Mucosa of descending colon (tissue), 3 donors: ENCODE measurements around the gene MAGI1. TPM values are rescaled to one million over a fixed set of nuclear protein-coding genes. Genes with fewer than 3 reads are reported as not detected.

ENCODE experiments used
- ATAC-seq: fragments of 200-7000 bp; cut with Tn5 transposase; one replicate; pipeline ENCODE4 v1.9.1; 2020; ENCODE audit warnings: mild to moderate bottlenecking, moderate library complexity
- DNase-seq, 3 donors: peaks; one replicate each; pipeline ENCODE4 v3.0.0-alpha.2; 2020
- H3K36me3 ChIP-seq: fragments of 200-600 bp; one replicate; pipeline ENCODE4 v1.8.0; 2021; ENCODE audit warnings: low read depth, mild to moderate bottlenecking
- H3K4me1 ChIP-seq: fragments of 200-600 bp; one replicate; pipeline ENCODE4 v1.8.0; 2021; ENCODE audit warnings: low read depth, mild to moderate bottlenecking
- H3K4me3 ChIP-seq: fragments of 200-600 bp; one replicate; pipeline ENCODE4 v1.8.0; 2021; ENCODE audit warnings: mild to moderate bottlenecking
- H3K9me3 ChIP-seq: fragments of 200-600 bp; one replicate; pipeline ENCODE4 v1.8.0; 2021; ENCODE audit warnings: mild to moderate bottlenecking
- CTCF ChIP-seq: fragments of 200-600 bp; IDR thresholded peaks from one replicate; pipeline ENCODE4 v1.8.0; 2022; ENCODE audit warnings: antibody characterized with exemption, mild to moderate bottlenecking
- intact Hi-C, 2 donors: fragments of 100-400 bp; cut with DNase I in 1 of 2; cut with micrococcal nuclease in 1 of 2; formaldehyde crosslinking; loops; one replicate each; pipeline versions ENCODE4 v1.11.0 to v1.11.1; 2022; cut with DNase I, micrococcal nuclease
- total RNA-seq, 3 donors: library from RNA; stranded (reverse); fragmentation: NEBNext Ultra II Directional in 2 of 3; extraction: Animal tissue kit (Norgen Biotek cat#: 25700) in 2 of 3; gene quantifications; one replicate each; pipeline versions ENCODE4 v1.2.1 to v1.2.4, GENCODE V29; 2021 to 2023
- donor health status: DM: no; HTN: no; CAD: no; lungs with moderate emphysema.
- donor health status: DM: no; HTN: no; CAD: no.
- donor health status: DM: no; HTN: yes; CAD: no.

Gene MAGI1
- total RNA-seq, 3 donors from 2014 or later = 41.9 to 59.6 (median 45.6) TPM

DNA sequence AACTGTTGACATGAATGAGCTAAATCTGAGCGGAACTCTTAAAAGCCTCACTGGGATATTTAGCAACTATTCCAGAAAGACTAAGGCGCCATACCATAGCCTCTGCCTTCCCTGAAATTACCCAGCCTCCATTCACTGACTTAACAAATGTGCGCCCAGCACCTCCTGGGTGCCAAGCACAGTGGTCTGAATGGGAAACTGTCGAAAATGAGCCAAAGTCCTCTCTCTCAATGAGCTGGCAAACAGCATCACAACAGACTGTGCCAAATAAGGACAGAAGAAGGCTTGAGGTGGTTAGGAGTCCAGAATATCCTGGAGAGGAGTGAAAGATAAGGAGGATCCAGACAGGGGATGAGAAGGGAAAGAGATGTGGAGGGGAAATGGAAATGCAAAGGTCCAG is 332.4 kb downstream of the MAGI1 start:
- DNase-seq (no peak), ATAC-seq (no peak)
- Histone ChIP-seq H3K4me1 (no peaks in the 10 kb centered on the region), H3K9me3 (no peaks in the 10 kb centered on the region), H3K4me3 (no peak overlapping the region), H3K36me3 (no peaks in the 10 kb centered on the region)
- TF ChIP-seq CTCF = no peak
- intact Hi-C loops = no loop called here

DNA sequence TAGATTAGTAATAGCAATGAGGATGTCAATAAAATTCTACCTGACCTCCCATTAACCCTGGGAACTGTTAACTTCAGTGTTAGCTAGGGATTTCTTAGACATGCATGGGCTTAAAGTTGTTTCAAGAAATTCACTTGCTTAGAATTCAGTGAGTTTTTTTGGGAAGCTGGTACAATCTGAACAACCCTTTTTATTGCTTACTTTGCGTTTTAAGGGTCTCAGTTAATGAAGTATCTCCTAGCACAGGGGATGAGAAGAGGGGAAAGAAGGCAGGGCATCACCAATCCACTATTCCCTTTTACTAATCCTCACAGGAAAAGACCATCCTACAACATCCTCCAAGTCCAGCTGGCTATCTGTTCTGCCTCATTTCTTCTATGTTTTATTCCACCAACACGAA is 334.9 kb downstream of the MAGI1 start:
- Histone ChIP-seq H3K9me3 (no peaks in the 10 kb centered on the region), H3K36me3 (no peaks in the 10 kb centered on the region), H3K4me3 (no peak overlapping the region), H3K4me1 (no peaks in the 10 kb centered on the region)
- no peak for ATAC-seq
- no peak for TF ChIP-seq CTCF
- intact Hi-C loops = no loop called here
- no peak for DNase-seq

DNA sequence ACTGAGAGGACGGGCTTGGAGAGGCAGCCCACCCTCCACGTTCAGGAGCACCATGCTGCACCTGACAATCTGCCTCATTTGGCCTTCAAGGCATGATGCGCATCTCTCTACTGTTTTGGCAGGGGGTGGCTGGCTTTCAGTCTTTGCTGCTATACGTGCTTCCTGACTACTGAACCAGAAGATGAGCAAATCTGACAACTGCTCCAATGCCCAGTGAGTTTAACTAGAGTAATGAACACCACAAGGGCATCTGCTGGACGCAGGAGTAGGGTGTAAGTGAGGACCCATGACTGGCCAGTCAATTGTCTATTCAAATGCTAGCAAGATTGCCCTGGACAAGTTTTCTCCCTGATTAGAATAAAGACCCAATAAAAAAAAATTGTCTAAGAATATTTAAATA is 335.7 kb downstream of the MAGI1 start:
- no peak for DNase-seq
- intact Hi-C loops = no loop called here
- no peaks in the 10 kb centered on the region for H3K4me1 ChIP-seq
- no peaks in the 10 kb centered on the region for H3K36me3 ChIP-seq
- H3K4me3 ChIP-seq = no peak overlapping the region
- no peak for ATAC-seq
- TF ChIP-seq CTCF = no peak
- H3K9me3 ChIP-seq = no peaks in the 10 kb centered on the region

DNA sequence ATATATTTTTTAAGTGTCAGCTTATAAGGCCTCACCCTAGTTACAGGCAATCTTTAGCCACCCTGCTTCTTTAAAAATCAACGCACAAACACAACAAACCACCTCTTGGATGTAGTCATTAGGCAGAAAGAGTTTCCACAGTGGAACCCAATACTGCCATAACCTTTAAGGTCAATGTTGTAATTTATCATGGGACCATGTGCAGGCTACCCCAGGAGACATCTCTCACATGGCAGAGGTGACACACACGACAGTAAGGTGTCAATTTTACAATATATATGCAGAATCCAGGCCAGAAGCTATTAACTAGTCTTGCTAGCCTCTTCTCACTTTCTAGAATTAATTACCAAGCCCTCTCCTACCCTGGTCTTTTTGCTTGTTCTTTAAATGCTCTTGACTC is 336.5 kb downstream of the MAGI1 start:
- DNase-seq (no peak), ATAC-seq (no peak)
- no peaks in the 10 kb centered on the region for H3K9me3 ChIP-seq
- intact Hi-C loops = no loop called here
- H3K36me3 ChIP-seq = no peaks in the 10 kb centered on the region
- H3K4me1 ChIP-seq = no peaks in the 10 kb centered on the region
- TF ChIP-seq CTCF = no peak
- H3K4me3 ChIP-seq = no peak overlapping the region

DNA sequence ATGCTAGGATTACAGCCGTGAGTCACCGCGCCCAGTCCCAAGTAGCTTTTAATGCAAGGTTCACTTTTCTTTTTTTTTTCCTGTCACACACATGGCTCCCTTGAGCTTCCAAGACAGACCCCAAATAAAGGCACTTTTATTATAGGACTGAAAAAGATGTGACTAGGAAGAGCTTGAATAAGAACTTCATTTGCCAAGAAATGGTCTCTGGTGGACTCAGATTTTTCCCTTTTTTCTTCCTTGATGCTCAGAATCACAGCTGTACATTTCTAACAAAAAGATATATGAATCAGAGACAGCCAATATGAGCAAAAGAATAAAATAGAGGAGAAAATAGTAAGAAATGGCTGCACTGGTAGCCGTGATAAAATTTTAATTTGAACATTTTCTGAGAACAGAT is 337.2 kb downstream of the MAGI1 start:
- TF ChIP-seq CTCF = no peak
- H3K4me1 ChIP-seq = no peaks in the 10 kb centered on the region
- H3K4me3 ChIP-seq = no peak overlapping the region
- no peaks in the 10 kb centered on the region for H3K36me3 ChIP-seq
- DNase-seq = no peak
- no peaks in the 10 kb centered on the region for H3K9me3 ChIP-seq
- ATAC-seq = no peak
- intact Hi-C loops = no loop called here

DNA sequence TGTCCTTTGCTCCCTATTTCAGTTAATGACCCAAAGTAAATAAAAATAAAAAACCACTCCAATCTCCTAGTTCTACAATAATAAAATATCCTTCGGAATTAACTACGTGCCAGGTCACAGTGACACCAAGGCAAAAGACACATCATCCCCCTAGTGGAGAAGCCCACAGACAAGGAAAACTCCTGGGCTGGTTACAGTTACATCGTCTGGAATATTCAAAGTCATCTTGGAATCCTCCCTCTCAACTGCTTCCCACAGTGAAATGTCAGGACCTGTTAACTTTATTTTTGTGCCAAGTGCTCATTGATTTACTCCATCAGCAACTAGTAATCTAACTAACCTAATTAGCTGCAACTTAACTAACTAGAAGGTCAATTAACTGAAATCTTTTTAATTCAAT is 349.3 kb downstream of the MAGI1 start:
- TF ChIP-seq CTCF = no peak
- intact Hi-C loops = no loop called here
- Histone ChIP-seq H3K9me3 (no peaks in the 10 kb centered on the region), H3K36me3 (no peaks in the 10 kb centered on the region), H3K4me1 (no peaks in the 10 kb centered on the region), H3K4me3 (no peak overlapping the region)
- DNase-seq = no peak
- no peak for ATAC-seq
